Osteocyte (in vitro differentiated cells): ENCODE measurements around the gene ATP2A2. TPM values are rescaled to one million over a fixed set of nuclear protein-coding genes. Genes with fewer than 3 reads are reported as not detected.
"Not testable (repeated sequence)": the region's sequence is repeated elsewhere in the genome, so short reads cannot be mapped to it uniquely, and the experiment has no call there.

ENCODE experiments used
- DNase-seq: peaks from one replicate; pipeline ENCODE4 v3.0.0; 2021; ENCODE audit warnings: mixed read lengths; ENCODE audit not compliant: unreplicated experiment; ENCODE audit errors: extremely low spot score
- H3K27ac Mint-ChIP-seq: one replicate; pipeline ENCODE4 v1.8.0; 2021; ENCODE audit warnings: mild to moderate bottlenecking, mixed read lengths; ENCODE audit not compliant: unreplicated experiment
- H3K27me3 Mint-ChIP-seq: one replicate; pipeline ENCODE4 v1.8.0; 2021; ENCODE audit warnings: mixed read lengths; ENCODE audit not compliant: unreplicated experiment
- H3K36me3 Mint-ChIP-seq: one replicate; pipeline ENCODE4 v1.8.0; 2021; ENCODE audit warnings: mixed read lengths; ENCODE audit not compliant: unreplicated experiment
- H3K4me1 Mint-ChIP-seq: one replicate; pipeline ENCODE4 v1.8.0; 2021; ENCODE audit warnings: mixed read lengths; ENCODE audit not compliant: unreplicated experiment
- H3K4me3 Mint-ChIP-seq: one replicate; pipeline ENCODE4 v1.8.0; 2021; ENCODE audit warnings: mild to moderate bottlenecking, moderate library complexity, mixed read lengths; ENCODE audit not compliant: unreplicated experiment
- H3K9me3 Mint-ChIP-seq: one replicate; pipeline ENCODE4 v1.8.0; 2021; ENCODE audit warnings: mixed read lengths; ENCODE audit not compliant: unreplicated experiment
- CTCF ChIP-seq: fragments of 200-600 bp; sonication (generic); IDR thresholded peaks from 2 replicates; pipeline ENCODE4 v1.5.0; 2021; ENCODE audit warnings: antibody characterized with exemption, mild to moderate bottlenecking, moderate library complexity
- total RNA-seq: library from RNA; stranded (reverse); gene quantifications from 2 replicates; pipeline ENCODE4 v1.2.1, GENCODE V29; 2021

The ATP2A2 gene
- total RNA-seq, 1 donor from 2014 or later, result 183 TPM

GRCh38 chr12:110355073-110355472, 74.0 kb downstream of the ATP2A2 start:
- H3K27me3 Mint-ChIP-seq, result no peaks in the 10 kb centered on the region
- peak; percentile 42 for TF ChIP-seq CTCF
- H3K36me3 Mint-ChIP-seq, result peaks cover 14% of the 10 kb centered on the region
- no peak overlapping the region for H3K27ac Mint-ChIP-seq
- no peak for DNase-seq
- peaks cover 3% of the 10 kb centered on the region for H3K4me1 Mint-ChIP-seq
- no peaks in the 10 kb centered on the region for H3K9me3 Mint-ChIP-seq
- no peak overlapping the region for H3K4me3 Mint-ChIP-seq

GRCh38 chr12:110358384-110359097, 77.5 kb downstream of the ATP2A2 start:
- H3K9me3 Mint-ChIP-seq, DNase-seq, H3K36me3 Mint-ChIP-seq, H3K4me3 Mint-ChIP-seq, H3K27me3 Mint-ChIP-seq, H3K27ac Mint-ChIP-seq, H3K4me1 Mint-ChIP-seq: not testable (repeated sequence)
- TF ChIP-seq CTCF, result peak; percentile 47

- no peak for TF ChIP-seq CTCF
- H3K9me3 Mint-ChIP-seq, result no peaks in the 10 kb centered on the region
- no peaks in the 10 kb centered on the region for H3K36me3 Mint-ChIP-seq
- DNase-seq, result no peak
- H3K4me1 Mint-ChIP-seq, result no peaks in the 10 kb centered on the region
- no peak overlapping the region for H3K27ac Mint-ChIP-seq
- H3K27me3 Mint-ChIP-seq, result no peaks in the 10 kb centered on the region
- no peak overlapping the region for H3K4me3 Mint-ChIP-seq
Observed at GRCh38 chr12:110361216-110361615, 80.2 kb downstream of the ATP2A2 start.

DNA sequence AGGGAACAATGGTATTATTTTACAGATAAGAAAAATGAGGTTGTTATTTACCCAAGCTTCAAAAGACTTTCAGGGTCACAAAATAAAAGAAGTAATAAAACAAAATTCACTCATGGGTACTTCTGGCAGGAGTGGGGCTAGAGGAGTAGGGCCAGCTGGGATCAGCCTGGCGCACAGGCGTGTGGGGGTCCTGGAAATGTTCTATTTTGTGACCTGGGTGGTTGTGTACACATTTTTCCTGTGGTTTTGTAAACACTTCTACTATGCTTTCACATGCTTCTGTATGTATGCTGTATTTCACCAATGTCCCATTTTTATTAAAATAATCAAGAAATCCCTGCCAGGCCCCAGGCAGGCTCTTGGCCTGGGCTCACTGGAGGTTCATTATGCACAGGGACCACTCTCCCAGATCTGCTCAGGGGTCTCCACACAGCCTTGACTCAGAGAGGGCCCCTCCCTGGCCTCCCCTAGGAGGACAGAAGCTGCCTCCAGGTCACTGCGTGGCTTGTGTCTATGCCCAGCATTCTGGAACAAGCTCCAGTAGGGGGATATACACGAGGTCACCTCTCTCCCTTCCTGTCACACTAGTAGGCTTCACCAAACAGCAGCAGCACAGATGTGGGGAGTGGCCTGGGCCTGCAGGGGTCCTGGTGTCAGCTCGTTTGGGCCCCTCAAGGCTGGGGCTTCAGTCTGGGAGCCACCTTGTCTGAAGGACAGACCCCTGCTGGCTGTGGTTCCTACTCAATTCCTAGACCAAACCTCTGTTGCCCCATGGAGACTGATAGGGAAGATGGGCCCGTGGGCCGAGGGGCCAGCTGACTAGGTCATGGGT, 84.7 kb downstream of the ATP2A2 start:
- H3K27me3 Mint-ChIP-seq, result no peaks in the 10 kb centered on the region
- peaks cover 3% of the 10 kb centered on the region for H3K36me3 Mint-ChIP-seq
- peaks cover 4% of the 10 kb centered on the region for H3K4me1 Mint-ChIP-seq
- no peak for TF ChIP-seq CTCF
- H3K4me3 Mint-ChIP-seq, result no peak overlapping the region
- DNase-seq, result no peak
- no peak overlapping the region for H3K27ac Mint-ChIP-seq
- H3K9me3 Mint-ChIP-seq, result no peaks in the 10 kb centered on the region
